WERI-Rb-1 (cell line): Measurements from ENCODE around the gene MUC5AC.

Experiments
- DNase-seq: peaks from one replicate; pipeline ENCODE4 v3.0.0-alpha.2; 2020
- H3K27ac ChIP-seq: fragments of 250-450 bp; sonication (Bioruptor Pico); 2 replicates; pipeline ENCODE4 v1.5.1; 2020; ENCODE audit warnings: mild to moderate bottlenecking, moderate library complexity
- H3K27me3 ChIP-seq: fragments of 250-450 bp; sonication (Bioruptor Pico); 2 replicates; pipeline ENCODE4 v1.5.1; 2021; ENCODE audit warnings: mild to moderate bottlenecking, low read depth, moderate library complexity; ENCODE audit not compliant: insufficient read depth, severe bottlenecking
- H3K36me3 ChIP-seq: fragments of 250-450 bp; sonication (Bioruptor Pico); 2 replicates; pipeline ENCODE4 v1.5.1; 2020; ENCODE audit warnings: mild to moderate bottlenecking, moderate library complexity
- H3K4me3 ChIP-seq: 2 replicates; pipeline ENCODE4 v1.5.1; 2011; ENCODE audit warnings: low read depth, mild to moderate bottlenecking, control low read depth, low read length
- H3K9me3 ChIP-seq: fragments of 250-450 bp; sonication (Bioruptor Pico); 2 replicates; pipeline ENCODE4 v1.5.1; 2021; ENCODE audit warnings: mild to moderate bottlenecking, moderate library complexity; ENCODE audit not compliant: severe bottlenecking
- CTCF ChIP-seq: IDR thresholded peaks from 2 replicates; pipeline ENCODE4 v1.5.1; 2011; ENCODE audit warnings: low read depth, mild to moderate bottlenecking, control low read depth, inconsistent platforms, low read length

Gene MUC5AC

GRCh38 chr11:1234054-1234720 lies 76.4 kb downstream of the MUC5AC start:
- no peak for TF ChIP-seq CTCF
- Histone ChIP-seq H3K4me3 (no peak overlapping the region), H3K27me3 (no peaks in the 10 kb centered on the region), H3K27ac (peak overlapping the region; percentile 52), H3K36me3 (no peaks in the 10 kb centered on the region), H3K9me3 (no peaks in the 10 kb centered on the region)
- DNase-seq: peak; percentile 8

GRCh38 chr11:1234771-1235305 lies 77.1 kb downstream of the MUC5AC start:
- Histone ChIP-seq H3K4me3 (no peak overlapping the region), H3K36me3 (no peaks in the 10 kb centered on the region), H3K9me3 (no peaks in the 10 kb centered on the region), H3K27me3 (no peaks in the 10 kb centered on the region), H3K27ac (peak overlapping the region; percentile 83)
- DNase-seq: no peak
- TF ChIP-seq CTCF: no peak

- Histone ChIP-seq H3K27me3 (no peaks in the 10 kb centered on the region), H3K27ac (peak overlapping the region; percentile 83), H3K36me3 (no peaks in the 10 kb centered on the region), H3K9me3 (no peaks in the 10 kb centered on the region), H3K4me3 (no peak overlapping the region)
- TF ChIP-seq CTCF: no peak
- peak; percentile 92 for DNase-seq
Observed at GRCh38 chr11:1235306-1235900, 77.7 kb downstream of the MUC5AC start.

- Histone ChIP-seq H3K27ac (peak overlapping the region; percentile 83), H3K9me3 (no peaks in the 10 kb centered on the region), H3K4me3 (no peak overlapping the region), H3K27me3 (no peaks in the 10 kb centered on the region), H3K36me3 (no peaks in the 10 kb centered on the region)
- TF ChIP-seq CTCF: no peak
- no peak for DNase-seq
Observed at GRCh38 chr11:1235901-1236315, 78.2 kb downstream of the MUC5AC start.

GRCh38 chr11:1236316-1237127 lies 78.8 kb downstream of the MUC5AC start:
- Histone ChIP-seq H3K4me3 (no peak overlapping the region), H3K27ac (peak overlapping the region; percentile 83), H3K27me3 (no peaks in the 10 kb centered on the region), H3K36me3 (no peaks in the 10 kb centered on the region), H3K9me3 (no peaks in the 10 kb centered on the region)
- no peak for DNase-seq
- no peak for TF ChIP-seq CTCF
